Stimulated activated naive CD4-positive, alpha-beta T cell treated with Interleukin-2 at 50 U/mL for 16 hours (primary cell): Measurements from ENCODE around the gene HEATR9.

Experiments
- DNase-seq: peaks from one replicate; lab custom pipeline; 2025; lab: John Stamatoyannopoulos, UW

HEATR9 gene

GRCh38 chr17:35808240-35808961, 60.3 kb downstream of the HEATR9 start:
- DNase-seq = no peak

- DNase-seq = no peak
Measured at GRCh38 chr17:35807371-35808144, 61.1 kb downstream of the HEATR9 start.
